NK-92 (cell line): ENCODE results near the gene ZNF326.
"Not testable (repeated sequence)": the region's sequence is repeated elsewhere in the genome, so short reads cannot be mapped to it uniquely, and the experiment has no call there.

Source experiments
- DNase-seq: peaks from one replicate; lab custom pipeline; 2025; ENCODE audit not compliant: unreplicated experiment; lab: John Stamatoyannopoulos, UW

Gene ZNF326

DNA sequence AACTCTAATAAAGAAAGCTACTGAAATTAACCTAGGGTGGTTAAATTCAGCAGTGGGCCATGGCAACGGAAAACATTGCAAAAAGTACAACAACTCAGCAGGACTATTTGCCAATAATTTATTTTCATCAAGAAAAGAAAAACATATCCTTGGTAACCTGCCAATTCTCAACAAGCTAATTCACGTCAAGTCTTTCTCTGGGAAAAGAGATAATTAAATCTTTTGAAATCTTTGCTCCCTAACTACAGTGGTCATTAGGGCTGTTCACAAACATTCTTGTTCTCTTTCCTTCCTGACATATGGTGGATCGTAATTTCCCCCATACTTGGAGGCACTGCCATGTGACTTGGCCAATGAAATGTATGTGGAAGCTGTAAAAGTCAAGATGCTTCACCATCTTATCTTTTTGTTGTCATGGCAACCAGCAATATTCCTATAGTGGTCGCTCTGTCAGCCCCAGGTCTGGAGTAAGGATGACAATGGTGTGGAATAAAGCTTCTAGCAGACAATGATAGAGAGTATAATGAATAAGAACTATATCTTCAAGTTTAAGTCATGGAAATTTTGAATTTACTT, 29.6 kb upstream of the ZNF326 start:
- no peak for DNase-seq

GRCh38 chr1:89966656-89967055, 28.3 kb upstream of the ZNF326 start:
- no peak for DNase-seq

DNA sequence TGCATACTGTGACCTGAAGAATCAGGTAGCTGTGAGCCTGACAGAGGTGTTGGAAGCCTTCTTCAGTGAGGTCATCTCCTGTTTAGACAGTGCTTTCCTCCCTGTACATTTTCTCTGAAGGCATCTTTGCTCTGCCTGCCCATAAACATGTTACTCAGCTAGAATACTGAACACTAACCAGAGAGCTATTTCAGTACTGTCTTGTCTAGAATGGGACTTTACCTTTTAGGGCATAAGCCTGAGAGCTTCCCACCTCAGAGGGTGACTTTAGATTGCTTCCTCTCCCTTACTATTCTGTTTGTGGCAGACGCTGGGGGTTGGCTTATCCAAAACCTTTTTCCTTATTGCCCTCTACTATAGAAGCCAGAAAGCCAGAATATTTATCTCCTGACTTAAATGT, 23.3 kb upstream of the ZNF326 start:
- DNase-seq: no peak

- no peak for DNase-seq
Observed at GRCh38 chr1:89972024-89972423, 22.9 kb upstream of the ZNF326 start.

DNA sequence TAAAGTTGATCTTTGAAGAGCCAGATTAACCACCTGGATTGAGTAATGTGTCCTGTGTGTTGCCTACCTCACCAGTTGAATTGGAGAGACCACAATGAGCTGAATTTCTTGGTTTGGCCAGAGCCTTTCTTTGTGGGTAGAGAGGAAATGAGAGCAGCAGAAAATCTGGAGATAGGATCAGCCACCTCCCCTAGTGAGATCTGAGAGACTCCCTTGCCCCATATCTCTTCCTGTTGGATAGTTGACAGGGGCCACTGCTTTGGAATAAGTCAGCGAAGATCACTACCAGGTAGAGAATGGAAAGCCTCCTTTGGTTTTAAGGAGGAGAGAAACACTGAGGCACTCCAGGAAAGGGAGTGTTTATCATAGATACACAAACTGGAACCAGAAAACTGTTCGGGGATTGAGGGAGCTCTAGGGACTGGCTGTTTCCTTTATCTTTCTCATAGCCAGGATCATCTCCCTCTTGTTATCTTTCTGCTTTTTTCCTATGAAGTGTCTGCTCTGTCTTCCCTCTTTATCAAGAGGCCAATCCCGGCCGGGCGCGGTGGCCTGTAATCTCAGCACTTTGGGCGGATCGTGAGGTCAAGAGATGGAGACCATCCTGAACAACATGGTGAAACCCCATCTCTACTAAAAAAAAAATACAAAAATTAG, 21.3 kb upstream of the ZNF326 start:
- no peak for DNase-seq

GRCh38 chr1:89974256-89974655, 20.7 kb upstream of the ZNF326 start:
- no peak for DNase-seq

GRCh38 chr1:89974696-89975470, 20.0 kb upstream of the ZNF326 start:
- no peak for DNase-seq

DNA sequence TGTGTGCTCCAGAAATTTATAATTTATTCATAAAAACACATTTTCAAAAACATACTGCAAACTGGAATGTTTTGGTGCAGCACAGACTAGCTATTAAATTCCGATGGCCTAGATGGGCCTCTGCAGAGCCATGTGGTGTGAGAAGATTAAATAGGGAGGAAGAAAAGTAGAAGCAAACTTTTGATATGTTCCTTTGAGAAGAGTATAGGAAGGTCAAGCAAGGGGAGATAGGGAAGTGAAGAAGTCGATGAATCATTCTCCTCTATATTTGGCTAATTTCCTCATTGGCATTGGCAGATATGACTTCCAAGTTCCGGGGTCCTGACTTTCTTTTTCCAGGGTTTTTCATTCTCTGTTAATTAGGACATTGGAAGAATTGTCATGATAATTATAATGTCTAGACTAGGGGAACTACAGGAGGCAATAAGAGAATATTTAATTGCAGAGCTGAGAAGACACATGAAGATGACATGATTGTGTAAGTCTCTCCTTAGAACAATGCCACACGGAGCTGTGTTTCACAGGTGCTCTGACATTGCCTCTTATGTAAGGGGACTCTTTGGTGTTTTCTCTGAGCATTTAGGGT, 19.3 kb upstream of the ZNF326 start:
- DNase-seq: no peak

- DNase-seq: no peak
Observed at GRCh38 chr1:89978755-89979154, 16.2 kb upstream of the ZNF326 start.

GRCh38 chr1:89980605-89981004, 14.3 kb upstream of the ZNF326 start:
- no peak for DNase-seq

DNA sequence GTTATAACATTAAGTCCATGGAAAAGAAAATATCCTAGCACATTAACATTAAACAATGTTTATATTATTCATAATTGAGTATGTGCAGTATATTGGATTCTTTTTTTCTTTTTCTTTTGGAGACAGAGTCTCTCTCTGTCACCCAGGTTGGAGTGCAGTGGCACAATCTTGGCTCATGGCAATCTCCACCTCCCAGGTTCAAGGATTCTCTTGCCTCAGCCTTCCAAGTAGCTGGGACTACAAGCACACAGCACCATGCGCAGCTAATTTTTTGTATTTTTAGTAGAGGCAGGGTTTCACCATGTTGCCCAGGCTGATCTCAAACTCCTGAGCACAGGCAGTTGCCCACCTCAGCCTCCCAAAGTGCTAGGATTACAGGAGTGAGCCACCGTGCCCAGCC, 12.1 kb upstream of the ZNF326 start:
- DNase-seq: not testable (repeated sequence)

- DNase-seq: not testable (repeated sequence)
Observed at GRCh38 chr1:89984564-89985116, 10.3 kb upstream of the ZNF326 start.

DNA sequence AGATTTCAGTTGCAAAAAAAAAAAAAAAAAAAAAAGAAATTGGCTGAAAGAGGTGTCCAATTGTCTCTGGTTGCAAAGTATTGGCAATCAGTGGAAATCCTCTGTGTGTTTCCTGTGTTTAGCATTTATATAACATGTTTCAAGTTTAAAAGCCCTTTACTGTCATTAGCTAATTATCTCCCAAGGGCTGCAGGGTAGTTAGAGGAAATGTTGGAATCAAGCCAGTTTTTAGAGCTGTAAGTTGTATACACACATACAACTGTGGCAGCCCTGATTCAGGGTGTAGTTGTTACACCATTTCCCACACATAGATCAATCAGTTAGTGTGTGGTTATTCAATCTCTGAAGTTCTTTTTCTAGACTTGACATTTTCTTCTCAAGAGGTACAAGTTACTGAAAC, 8.9 kb upstream of the ZNF326 start:
- DNase-seq: no peak

GRCh38 chr1:89987159-89987819, 7.6 kb upstream of the ZNF326 start:
- no peak for DNase-seq

GRCh38 chr1:89989099-89989498, 5.8 kb upstream of the ZNF326 start:
- no peak for DNase-seq

- DNase-seq: no peak
Observed at GRCh38 chr1:89989799-89990198, 5.1 kb upstream of the ZNF326 start.

DNA sequence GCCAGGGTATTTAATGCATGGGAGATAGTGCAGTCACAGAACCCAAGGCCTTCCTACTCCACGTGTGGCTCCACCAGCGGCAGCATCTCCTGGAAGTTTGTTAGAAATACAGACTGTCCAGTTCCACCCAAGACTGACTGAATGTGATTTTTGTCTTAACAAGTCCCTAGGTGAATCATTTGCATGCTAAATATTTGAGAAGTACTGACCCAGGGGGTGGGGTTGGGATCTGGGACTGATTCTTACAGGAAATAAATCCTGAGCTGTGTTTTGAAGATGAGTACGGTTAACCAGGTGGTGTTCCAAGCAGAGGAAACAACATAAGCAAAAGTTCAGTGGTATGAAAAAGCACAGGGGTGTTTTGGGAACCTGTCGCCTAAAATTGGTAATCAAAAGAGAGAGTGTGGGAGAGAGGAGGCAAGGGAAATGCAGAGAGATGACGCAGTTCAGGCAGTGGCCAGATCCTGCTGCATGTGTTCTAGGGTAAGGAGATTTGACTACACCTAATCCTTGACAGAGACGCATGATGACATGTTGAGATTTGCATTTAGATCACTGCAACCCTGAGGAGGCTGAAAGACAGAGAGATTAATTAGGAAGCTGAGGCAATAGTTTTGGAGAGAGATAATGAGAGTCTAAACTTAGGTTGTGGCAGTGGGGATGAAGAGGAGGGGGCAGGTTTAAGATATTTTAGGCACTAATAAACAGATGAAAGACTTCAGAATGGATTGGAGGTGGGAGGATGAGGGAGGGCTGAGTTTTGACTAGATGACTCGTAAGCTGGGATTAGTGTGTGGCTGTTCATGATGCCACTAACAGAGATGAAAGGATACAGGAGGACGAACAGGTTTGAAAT, 3.7 kb upstream of the ZNF326 start:
- no peak for DNase-seq

GRCh38 chr1:89993541-89993940, 1.4 kb upstream of the ZNF326 start:
- DNase-seq: no peak

GRCh38 chr1:89994231-89994804, 592 bp upstream of the ZNF326 start:
- DNase-seq: no peak
